ENCODE data around the gene PRR7. TPM values are rescaled to one million over a fixed set of nuclear protein-coding genes. Genes with fewer than 3 reads are reported as not detected.

PRR7 gene
- total RNA-seq, 1 donor from 2014 or later: 1.7 TPM

- H3K9me3 ChIP-seq: no peaks in the 10 kb centered on the region
- H3K27ac ChIP-seq: no peak overlapping the region
- TF ChIP-seq CTCF (IDR thresholded peaks at IDR 0.05): no peak
- no peak for DNase-seq
- H3K36me3 ChIP-seq: peaks cover 69% of the 10 kb centered on the region
- H3K4me3 ChIP-seq: no peak overlapping the region
- ATAC-seq: no peak
- no peaks in the 10 kb centered on the region for H3K27me3 ChIP-seq (ENCODE audit: low read depth)
- H3K4me1 ChIP-seq: peaks cover 12% of the 10 kb centered on the region
- intact Hi-C loops (cut with DNase I): no loop called here
Measured at GRCh38 chr5:177489119-177489716, 42.6 kb downstream of the PRR7 start.

DNA sequence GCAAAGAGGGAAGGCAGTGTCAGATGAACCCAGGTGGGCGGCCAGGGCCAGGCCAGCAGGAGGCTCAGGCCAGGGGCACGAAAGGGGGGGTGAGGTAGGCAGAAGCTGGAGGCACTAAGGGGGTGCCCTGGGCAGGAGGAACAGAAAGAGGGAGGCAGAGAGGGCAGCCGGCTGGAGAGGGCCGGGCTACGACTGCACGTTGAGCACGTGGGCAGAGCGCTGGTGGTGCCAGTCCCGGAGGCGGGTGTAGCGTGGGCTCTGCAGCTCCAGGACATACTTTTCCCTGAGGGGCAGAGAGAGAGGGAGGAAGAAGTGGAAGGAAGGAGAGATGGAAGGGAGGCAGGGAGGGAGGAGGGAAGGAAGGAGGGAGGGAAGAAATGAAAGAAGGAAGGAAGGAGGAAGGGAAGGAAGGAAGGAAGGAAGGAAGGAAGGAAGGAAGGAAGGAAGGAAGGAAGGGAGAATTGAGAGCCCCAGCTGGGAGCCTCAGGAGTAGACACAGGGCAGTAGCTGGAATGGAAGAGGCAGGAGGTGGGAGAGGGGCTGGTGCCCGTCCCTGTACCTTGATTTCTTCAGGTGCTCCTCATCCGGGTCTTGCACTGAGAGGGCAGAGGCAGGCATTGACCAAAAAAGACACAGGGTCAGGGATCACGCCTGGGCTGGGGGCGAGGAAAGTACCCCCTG lies 43.8 kb downstream of the PRR7 start:
- Histone ChIP-seq H3K27me3 (ENCODE audit: low read depth) (no peaks in the 10 kb centered on the region), H3K9me3 (no peaks in the 10 kb centered on the region), H3K36me3 (peaks cover 64% of the 10 kb centered on the region), H3K4me1 (peaks cover 24% of the 10 kb centered on the region), H3K27ac (no peak overlapping the region), H3K4me3 (no peak overlapping the region)
- intact Hi-C loops (cut with DNase I): no loop called here
- no peak for TF ChIP-seq CTCF (IDR thresholded peaks at IDR 0.05)
- no peak for DNase-seq
- ATAC-seq: no peak

- Histone ChIP-seq H3K36me3 (peaks cover 59% of the 10 kb centered on the region), H3K9me3 (no peaks in the 10 kb centered on the region), H3K4me1 (peaks cover 29% of the 10 kb centered on the region), H3K27me3 (ENCODE audit: low read depth) (no peaks in the 10 kb centered on the region), H3K4me3 (no peak overlapping the region), H3K27ac (no peak overlapping the region)
- no peak for TF ChIP-seq CTCF (IDR thresholded peaks at IDR 0.05)
- DNase-seq (no peak), ATAC-seq (no peak)
- intact Hi-C loops (cut with DNase I): no loop called here
Measured at GRCh38 chr5:177490992-177491391, 44.4 kb downstream of the PRR7 start.

GRCh38 chr5:177491429-177491945 lies 44.9 kb downstream of the PRR7 start:
- ATAC-seq (peak in 1 of 2 donors; percentile 2), DNase-seq (no peak)
- peaks cover 34% of the 10 kb centered on the region for H3K4me1 ChIP-seq

More at GRCh38 chr5:177491429-177491945, 44.9 kb downstream of the PRR7 start:
- Histone ChIP-seq H3K27ac (no peak overlapping the region), H3K4me3 (no peak overlapping the region), H3K9me3 (no peaks in the 10 kb centered on the region), H3K27me3 (ENCODE audit: low read depth) (no peaks in the 10 kb centered on the region), H3K36me3 (peaks cover 54% of the 10 kb centered on the region)
- intact Hi-C loops (cut with DNase I): no loop called here
- TF ChIP-seq CTCF (IDR thresholded peaks at IDR 0.05): peak; percentile 54

Data from lower lobe of right lung (tissue), 2 donors.